ENCODE measurements around the gene CBLIF. TPM values are rescaled to one million over a fixed set of nuclear protein-coding genes. Genes with fewer than 3 reads are reported as not detected.

The CBLIF gene
- total RNA-seq, 2 donors from 2014 or later: not detected

GRCh38 chr11:59872076-59872475 is 26.8 kb upstream of the CBLIF start:
- Histone ChIP-seq H3K27ac (no peak overlapping the region), H3K9me3 (no peaks in the 10 kb centered on the region), H3K4me1 (replicated peaks) (no peaks in the 10 kb centered on the region), H3K4me3 (no peak overlapping the region), H3K27me3 (replicated peaks; ENCODE audit: insufficient read depth) (no peaks in the 10 kb centered on the region), H3K36me3 (no peaks in the 10 kb centered on the region)
- DNase-seq (ENCODE audit: low spot score): no peak
- TF ChIP-seq POLR2A (IDR thresholded peaks at IDR 0.05) (no peak), POLR2AphosphoS5 (IDR thresholded peaks at IDR 0.05) (no peak)
- TF ChIP-seq, protein P1, sequence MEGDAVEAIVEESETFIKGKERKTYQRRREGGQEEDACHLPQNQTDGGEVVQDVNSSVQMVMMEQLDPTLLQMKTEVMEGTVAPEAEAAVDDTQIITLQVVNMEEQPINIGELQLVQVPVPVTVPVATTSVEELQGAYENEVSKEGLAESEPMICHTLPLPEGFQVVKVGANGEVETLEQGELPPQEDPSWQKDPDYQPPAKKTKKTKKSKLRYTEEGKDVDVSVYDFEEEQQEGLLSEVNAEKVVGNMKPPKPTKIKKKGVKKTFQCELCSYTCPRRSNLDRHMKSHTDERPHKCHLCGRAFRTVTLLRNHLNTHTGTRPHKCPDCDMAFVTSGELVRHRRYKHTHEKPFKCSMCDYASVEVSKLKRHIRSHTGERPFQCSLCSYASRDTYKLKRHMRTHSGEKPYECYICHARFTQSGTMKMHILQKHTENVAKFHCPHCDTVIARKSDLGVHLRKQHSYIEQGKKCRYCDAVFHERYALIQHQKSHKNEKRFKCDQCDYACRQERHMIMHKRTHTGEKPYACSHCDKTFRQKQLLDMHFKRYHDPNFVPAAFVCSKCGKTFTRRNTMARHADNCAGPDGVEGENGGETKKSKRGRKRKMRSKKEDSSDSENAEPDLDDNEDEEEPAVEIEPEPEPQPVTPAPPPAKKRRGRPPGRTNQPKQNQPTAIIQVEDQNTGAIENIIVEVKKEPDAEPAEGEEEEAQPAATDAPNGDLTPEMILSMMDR (IDR thresholded peaks at IDR 0.05): no peak
- intact Hi-C loops (cut with DNase I): no loop called here

DNA sequence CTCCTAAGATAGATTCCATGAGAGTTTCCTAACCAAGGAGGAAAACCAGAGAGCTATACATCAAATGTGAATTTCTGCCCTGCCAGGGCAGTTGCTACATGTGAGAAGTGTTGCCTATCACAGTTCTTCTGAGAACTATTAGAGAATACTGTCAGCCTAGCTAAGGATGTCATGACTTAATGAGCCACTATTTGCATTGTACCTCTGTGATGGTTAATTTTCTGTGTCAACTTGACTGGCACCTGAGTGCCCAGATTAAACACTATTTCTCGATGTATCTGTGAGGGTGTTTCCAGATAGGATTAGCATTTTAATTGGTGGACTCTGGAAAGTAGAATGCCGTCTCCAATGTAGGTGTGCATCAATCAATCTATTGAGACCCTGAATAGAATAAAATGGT is 22.6 kb upstream of the CBLIF start:
- H3K27me3 ChIP-seq (replicated peaks; ENCODE audit: insufficient read depth): no peaks in the 10 kb centered on the region
- intact Hi-C loops (cut with DNase I): no loop called here
- DNase-seq (ENCODE audit: low spot score): no peak
- H3K9me3 ChIP-seq: no peaks in the 10 kb centered on the region
- WGBS: 83% methylated on average over 2 of the region's 2 CpGs
- H3K4me3 ChIP-seq: no peak overlapping the region
- H3K4me1 ChIP-seq (replicated peaks): no peaks in the 10 kb centered on the region
- H3K27ac ChIP-seq: no peak overlapping the region
- no peaks in the 10 kb centered on the region for H3K36me3 ChIP-seq
- TF ChIP-seq POLR2A (IDR thresholded peaks at IDR 0.05): no peak
- TF ChIP-seq, protein P1 (IDR thresholded peaks at IDR 0.05): no peak
- no peak for TF ChIP-seq POLR2AphosphoS5 (IDR thresholded peaks at IDR 0.05)

DNA sequence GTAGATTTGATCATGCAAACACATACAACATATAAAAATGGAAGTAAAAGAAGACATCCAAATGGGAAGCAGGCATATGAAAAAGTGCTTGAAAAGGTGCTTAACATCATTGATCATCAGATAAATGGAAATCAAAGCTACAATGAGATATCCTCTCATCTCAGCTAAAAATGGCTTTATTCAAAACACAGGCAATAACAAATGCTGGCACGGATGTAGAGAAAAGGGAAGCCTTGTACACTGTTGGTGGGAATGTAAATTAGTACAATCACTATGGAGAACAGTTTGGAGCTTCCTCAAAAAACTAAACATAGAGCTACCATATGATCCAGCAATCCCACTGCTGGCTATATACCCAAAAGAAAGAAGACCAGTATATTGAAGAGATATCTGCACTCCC is 21.5 kb upstream of the CBLIF start:
- 88% methylated on average over 1 of the region's 1 CpG for WGBS
- no peaks in the 10 kb centered on the region for H3K4me1 ChIP-seq (replicated peaks)
- intact Hi-C loops (cut with DNase I): no loop called here

GRCh38 chr11:59866397-59866796 is 21.1 kb upstream of the CBLIF start, which contains the start of gene TCN1:
Gene TCN1 (minus strand): TSS chr11:59866487. CDS start chr11:59866470, 17 bp downstream.
- Histone ChIP-seq H3K27ac (no peak within 1 kb of the TSS), H3K36me3 (no peaks in the 10 kb centered on the region), H3K4me1 (replicated peaks) (no peaks in the 10 kb centered on the region), H3K4me3 (no peak within 1 kb of the TSS), H3K9me3 (no peaks in the 10 kb centered on the region), H3K27me3 (replicated peaks; ENCODE audit: insufficient read depth) (no peaks in the 10 kb centered on the region)
- DNase-seq (ENCODE audit: low spot score): no peak
- WGBS: 76% methylated on average over 3 of the region's 3 CpGs
- TF ChIP-seq, protein P1 (IDR thresholded peaks at IDR 0.05): no peak
- TF ChIP-seq POLR2AphosphoS5 (IDR thresholded peaks at IDR 0.05) (no peak), POLR2A (IDR thresholded peaks at IDR 0.05) (no peak)
- intact Hi-C loops (cut with DNase I): no loop called here

More for the DNA sequence above, 21.5 kb upstream of the CBLIF start:
- Histone ChIP-seq H3K27ac (no peak overlapping the region), H3K27me3 (replicated peaks; ENCODE audit: insufficient read depth) (no peaks in the 10 kb centered on the region), H3K4me3 (no peak overlapping the region), H3K9me3 (no peaks in the 10 kb centered on the region), H3K36me3 (no peaks in the 10 kb centered on the region)
- DNase-seq (ENCODE audit: low spot score): no peak
- TF ChIP-seq POLR2A (IDR thresholded peaks at IDR 0.05) (no peak), POLR2AphosphoS5 (IDR thresholded peaks at IDR 0.05) (no peak)
- TF ChIP-seq, protein P1 (IDR thresholded peaks at IDR 0.05): no peak

DNA sequence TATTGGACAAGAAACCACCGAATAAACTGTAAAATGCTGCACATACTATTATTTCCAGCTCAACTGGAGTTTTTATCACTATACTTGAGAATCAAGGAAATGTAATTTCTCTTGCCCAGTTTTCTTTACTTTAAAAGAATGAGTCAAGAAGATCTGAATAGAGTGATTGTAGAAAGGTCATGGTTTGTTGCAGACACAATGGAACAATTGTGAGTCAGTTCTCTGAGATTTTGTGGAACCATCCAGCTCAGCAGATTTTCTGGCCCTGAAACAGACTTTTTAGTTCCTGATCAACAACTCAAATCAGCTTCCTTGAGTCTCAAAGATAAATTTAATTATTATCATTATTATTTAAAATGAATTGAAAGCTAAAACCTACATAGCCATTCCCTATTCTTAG is 19.7 kb upstream of the CBLIF start:
- H3K4me3 ChIP-seq: no peak overlapping the region
- no peak for DNase-seq (ENCODE audit: low spot score)
- TF ChIP-seq, protein P1 (IDR thresholded peaks at IDR 0.05): no peak
- TF ChIP-seq POLR2AphosphoS5 (IDR thresholded peaks at IDR 0.05) (no peak), POLR2A (IDR thresholded peaks at IDR 0.05) (no peak)
- intact Hi-C loops (cut with DNase I): no loop called here
- H3K27me3 ChIP-seq (replicated peaks; ENCODE audit: insufficient read depth): no peaks in the 10 kb centered on the region
- H3K4me1 ChIP-seq (replicated peaks): no peaks in the 10 kb centered on the region
- no peak overlapping the region for H3K27ac ChIP-seq
- no peaks in the 10 kb centered on the region for H3K9me3 ChIP-seq
- 56% methylated on average over 1 of the region's 1 CpG for WGBS
- no peaks in the 10 kb centered on the region for H3K36me3 ChIP-seq
